D721Med (cell line): Measurements from ENCODE around the gene ST7.

Experiments
- DNase-seq: peaks from one replicate; pipeline ENCODE4 v3.0.0; 2011; ENCODE audit warnings: low spot score; ENCODE audit not compliant: insufficient read length
- FAIRE-seq: peaks from 2 replicates; lab custom pipeline; 2011; peaks lifted over from hg19 to GRCh38; lab: Jason Lieb, UNC
- TF ChIP-seq, protein P1 (sequence below): IDR thresholded peaks from 2 replicates; pipeline ENCODE4 v1.5.1; 2012; ENCODE audit warnings: mild to moderate bottlenecking, control low read depth; ENCODE audit not compliant: insufficient read depth; ENCODE audit errors: missing control alignments

ST7 gene

GRCh38 chr7:117247809-117248208 lies 294.5 kb downstream of the ST7 start:
- TF ChIP-seq, protein P1, sequence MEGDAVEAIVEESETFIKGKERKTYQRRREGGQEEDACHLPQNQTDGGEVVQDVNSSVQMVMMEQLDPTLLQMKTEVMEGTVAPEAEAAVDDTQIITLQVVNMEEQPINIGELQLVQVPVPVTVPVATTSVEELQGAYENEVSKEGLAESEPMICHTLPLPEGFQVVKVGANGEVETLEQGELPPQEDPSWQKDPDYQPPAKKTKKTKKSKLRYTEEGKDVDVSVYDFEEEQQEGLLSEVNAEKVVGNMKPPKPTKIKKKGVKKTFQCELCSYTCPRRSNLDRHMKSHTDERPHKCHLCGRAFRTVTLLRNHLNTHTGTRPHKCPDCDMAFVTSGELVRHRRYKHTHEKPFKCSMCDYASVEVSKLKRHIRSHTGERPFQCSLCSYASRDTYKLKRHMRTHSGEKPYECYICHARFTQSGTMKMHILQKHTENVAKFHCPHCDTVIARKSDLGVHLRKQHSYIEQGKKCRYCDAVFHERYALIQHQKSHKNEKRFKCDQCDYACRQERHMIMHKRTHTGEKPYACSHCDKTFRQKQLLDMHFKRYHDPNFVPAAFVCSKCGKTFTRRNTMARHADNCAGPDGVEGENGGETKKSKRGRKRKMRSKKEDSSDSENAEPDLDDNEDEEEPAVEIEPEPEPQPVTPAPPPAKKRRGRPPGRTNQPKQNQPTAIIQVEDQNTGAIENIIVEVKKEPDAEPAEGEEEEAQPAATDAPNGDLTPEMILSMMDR, result no peak
- DNase-seq, result no peak
- no peak for FAIRE-seq

DNA sequence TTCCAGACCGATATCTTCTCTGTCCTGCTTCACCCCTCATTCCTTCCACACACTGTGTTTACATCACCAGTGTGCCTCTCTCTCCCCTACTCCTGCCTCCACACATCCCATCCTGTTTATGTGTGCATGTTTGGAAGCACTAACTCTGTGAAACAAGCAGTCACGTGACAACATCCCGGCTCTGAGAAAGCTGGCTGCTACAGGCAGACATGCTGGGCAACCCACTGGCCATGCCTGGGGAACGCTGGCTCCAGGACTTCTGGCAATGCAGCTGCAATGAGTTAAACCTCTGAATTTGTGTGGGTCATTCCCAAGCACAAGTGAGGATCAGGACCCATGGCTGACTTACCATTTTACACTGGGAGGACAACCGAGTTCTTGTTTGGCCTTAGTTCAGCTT lies 295.5 kb downstream of the ST7 start:
- FAIRE-seq (no peak), DNase-seq (no peak)
- TF ChIP-seq, protein P1, result no peak

DNA sequence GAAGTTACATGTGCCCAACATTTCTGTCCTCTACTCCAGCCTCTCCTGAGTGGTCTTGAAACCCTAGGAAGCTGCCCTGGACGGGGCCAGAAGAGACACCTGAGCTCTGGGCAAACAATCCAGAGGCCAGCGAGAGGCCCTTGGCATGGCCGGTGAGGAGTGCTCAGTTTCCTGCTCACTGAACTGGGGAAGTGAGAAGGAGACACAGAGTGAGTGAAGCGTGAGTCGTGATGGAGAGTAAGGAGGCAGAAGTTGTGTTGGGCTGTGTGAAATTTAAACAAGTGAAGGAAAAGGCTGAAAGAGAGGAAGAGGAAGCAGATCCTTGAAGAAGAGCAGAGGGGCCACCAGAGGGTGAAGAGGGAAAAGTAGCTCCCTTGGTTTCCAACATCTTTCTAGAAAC lies 296.4 kb downstream of the ST7 start:
- TF ChIP-seq, protein P1, result no peak
- DNase-seq (no peak), FAIRE-seq (no peak)

- FAIRE-seq, result no peak
- TF ChIP-seq, protein P1, result no peak
- no peak for DNase-seq
Observed at GRCh38 chr7:117250245-117250644, 296.9 kb downstream of the ST7 start.

DNA sequence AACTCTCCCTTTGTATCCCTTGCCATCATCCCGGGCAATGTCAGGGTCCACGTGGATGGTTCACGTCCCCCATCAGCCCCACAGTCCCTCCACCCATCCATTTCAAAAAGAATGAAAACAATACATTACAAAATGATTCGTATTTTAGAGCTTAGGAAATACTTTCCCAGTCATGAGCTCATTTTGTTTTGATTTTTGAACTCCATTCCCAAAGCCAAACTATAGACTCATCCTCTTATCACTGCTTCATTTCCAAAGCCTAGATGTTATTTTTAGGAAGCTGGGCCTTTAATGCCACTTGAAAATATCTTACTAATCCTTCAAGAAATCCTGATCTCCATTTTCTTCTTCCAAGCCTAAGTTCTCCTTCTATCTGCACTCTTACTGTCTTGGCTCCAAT lies 297.5 kb downstream of the ST7 start:
- TF ChIP-seq, protein P1, result no peak
- no peak for DNase-seq
- FAIRE-seq, result no peak

DNA sequence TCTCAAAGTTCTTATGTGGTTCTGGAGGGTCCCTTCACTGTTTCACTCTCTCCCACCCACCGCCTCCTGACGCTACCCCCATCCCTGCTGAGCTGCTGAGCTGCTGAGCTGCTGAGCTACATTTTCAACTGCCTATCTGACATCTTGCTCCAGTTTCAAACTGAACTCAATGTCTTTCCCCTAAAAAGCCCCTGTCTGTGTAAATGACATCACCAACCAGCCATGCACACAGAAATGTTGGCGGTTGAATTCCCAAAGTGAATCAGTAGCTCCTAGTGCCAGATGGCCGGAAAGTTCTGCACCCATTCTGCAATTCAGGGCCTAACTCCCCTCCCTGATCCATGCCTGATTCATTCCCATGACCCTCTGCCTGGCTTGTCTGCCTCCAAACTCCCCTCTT lies 298.4 kb downstream of the ST7 start:
- FAIRE-seq, result no peak
- no peak for DNase-seq
- TF ChIP-seq, protein P1, result no peak

DNA sequence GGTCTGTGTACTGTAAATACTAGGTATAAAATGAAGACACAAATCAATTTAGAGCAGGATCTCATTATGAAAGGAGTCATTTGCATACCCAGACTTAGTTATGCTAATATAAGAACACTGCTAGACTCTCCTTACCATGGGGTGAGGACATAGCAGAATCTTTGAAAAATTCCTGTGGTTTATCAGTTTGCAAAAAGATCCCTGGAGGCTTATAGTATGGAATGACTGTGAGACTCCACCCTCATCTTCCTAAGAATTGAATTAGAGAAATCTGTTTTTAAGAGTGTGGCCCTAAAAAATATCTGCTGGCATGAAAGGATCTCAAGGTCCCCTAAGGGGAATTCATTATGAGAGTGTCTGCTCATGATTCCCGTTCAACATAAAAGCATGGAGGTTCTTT lies 306.3 kb downstream of the ST7 start:
- no peak for DNase-seq
- TF ChIP-seq, protein P1, result no peak
- no peak for FAIRE-seq
